Motor neuron (in vitro differentiated cells): Measurements from ENCODE around the gene GTF2A1. TPM values are rescaled to one million over a fixed set of nuclear protein-coding genes. Genes with fewer than 3 reads are reported as not detected.

Experiments used
- ATAC-seq, 8 experiments: fragments of 200-7000 bp; cut with Tn5 transposase; replicated peaks in 6 of 8; 2 replicates each; pipeline ENCODE4 v1.8.0; 2021; ENCODE audit warnings: mild to moderate bottlenecking in 8 of 8, moderate library complexity in 8 of 8
- H3K27ac ChIP-seq, 2 donors: fragments of 250-450 bp; sonication (Bioruptor Pico); 2 replicates each; pipeline ENCODE4 v1.9.0; 2021; ENCODE audit warnings: antibody characterized with exemption in 2 of 2, mild to moderate bottlenecking in 2 of 2, moderate library complexity in 1 of 2
- H3K4me1 ChIP-seq, 2 donors: fragments of 250-450 bp; sonication (Bioruptor Pico); replicated peaks in 1 of 2; 2 replicates each; pipeline ENCODE4 v1.6.1; 2021; ENCODE audit warnings: antibody characterized with exemption in 2 of 2, mild to moderate bottlenecking in 2 of 2, moderate library complexity in 1 of 2
- H3K4me3 ChIP-seq, 5 donors: fragments of 250-450 bp; sonication (Bioruptor Pico); 2 replicates each; pipeline ENCODE4 v1.9.0; 2021; ENCODE audit warnings: antibody characterized with exemption in 5 of 5, mild to moderate bottlenecking in 5 of 5, moderate library complexity in 4 of 5
- WGBS, 10 experiments: fragments of 450-650 bp; shearing (Covaris generic); methylation state at CpG; one replicate each; pipeline ENCODE4 v1.0.0; 2022; 5-methylcytosine and 5-hydroxymethylcytosine counted together
- in situ Hi-C, 9 experiments: fragments of 400-800 bp; cut with MboI; loops; one replicate each; pipeline ENCODE4 v1.15.0; 2021; ENCODE audit warnings: low sequenced_read_pairs in 9 of 9, low pct_unique_long_range_greater_than_20kb in 2 of 9; ENCODE audit not compliant: unreplicated experiment in 9 of 9
- total RNA-seq, 8 experiments: library from RNA; unstranded; fragments of 300-600 nt; gene quantifications; 2 replicates each; pipeline versions ENCODE4 v1.2.3 to v1.2.4, GENCODE V29; 2022

GTF2A1 gene
- total RNA-seq, 8 experiments from 2014 or later = 18.3 to 40.9 (median 31.5) TPM

- in situ Hi-C loops = no loop called here
- Histone ChIP-seq H3K27ac (no peak overlapping the region), H3K4me1 (no peaks in the 10 kb centered on the region), H3K4me3 (no peak overlapping the region)
- ATAC-seq = no peak
- 89 to 100% (median 100%) methylated on average over 1 to 2 of the region's 2 CpGs; no CpG with 5 or more reads in 2 of the 10 experiments for WGBS, 10 experiments
Observed at GRCh38 chr14:81198651-81199050, 22.1 kb downstream of the GTF2A1 start.

- in situ Hi-C loops = no loop called here
- no peak overlapping the region for H3K27ac ChIP-seq
- ATAC-seq = no peak
- 80 to 100% (median 83%) methylated on average over 1 to 3 of the region's 3 CpGs; no CpG with 5 or more reads in 4 of the 10 experiments for WGBS, 10 experiments
- no peak overlapping the region for H3K4me3 ChIP-seq
- no peaks in the 10 kb centered on the region for H3K4me1 ChIP-seq
Observed at GRCh38 chr14:81193924-81194633, 26.7 kb downstream of the GTF2A1 start.

GRCh38 chr14:81192594-81192993 is 28.2 kb downstream of the GTF2A1 start:
- in situ Hi-C loops = no loop called here
- 93 to 100% (median 100%) methylated on average over 1 to 2 of the region's 2 CpGs; no CpG with 5 or more reads in 3 of the 10 experiments for WGBS, 10 experiments
- Histone ChIP-seq H3K4me1 (no peaks in the 10 kb centered on the region), H3K4me3 (no peak overlapping the region), H3K27ac (no peak overlapping the region)
- no peak for ATAC-seq

GRCh38 chr14:81187832-81188522 is 32.8 kb downstream of the GTF2A1 start:
- H3K4me3 ChIP-seq = no peak overlapping the region
- no peak overlapping the region for H3K27ac ChIP-seq
- in situ Hi-C loops = no loop called here
- 76 to 100% (median 90%) methylated on average over 1 to 4 of the region's 5 CpGs; no CpG with 5 or more reads in 1 of the 10 experiments for WGBS, 10 experiments
- no peak for ATAC-seq
- no peaks in the 10 kb centered on the region for H3K4me1 ChIP-seq

GRCh38 chr14:81179631-81180030 is 41.1 kb downstream of the GTF2A1 start:
- ATAC-seq = no peak
- Histone ChIP-seq H3K4me1 (no peaks in the 10 kb centered on the region), H3K4me3 (no peak overlapping the region), H3K27ac (no peak overlapping the region)
- 40 to 100% (median 97%) methylated on average over 1 to 2 of the region's 2 CpGs for WGBS, 10 experiments
- in situ Hi-C loops = loop anchor here in 1 of 9 experiments (10.0 kb wide), 1 partner anchor 235 kb away; the partner anchor contains the start of gene CEP128

GRCh38 chr14:81178063-81178462 is 42.7 kb downstream of the GTF2A1 start:
- Histone ChIP-seq H3K4me1 (no peaks in the 10 kb centered on the region), H3K27ac (no peak overlapping the region), H3K4me3 (no peak overlapping the region)
- in situ Hi-C loops = loop anchor here in 1 of 9 experiments (10.0 kb wide), 1 partner anchor 233 kb away; the partner anchor contains the start of gene CEP128
- no peak for ATAC-seq

GRCh38 chr14:81177225-81177624 is 43.5 kb downstream of the GTF2A1 start:
- H3K4me3 ChIP-seq = no peak overlapping the region
- 78 to 100% (median 85%) methylated on average over 1 of the region's 1 CpG; no CpG with 5 or more reads in 2 of the 10 experiments for WGBS, 10 experiments
- H3K4me1 ChIP-seq = no peaks in the 10 kb centered on the region
- ATAC-seq = no peak
- in situ Hi-C loops = loop anchor here in 1 of 9 experiments (10.0 kb wide), 1 partner anchor 232 kb away; the partner anchor contains the start of gene CEP128
- no peak overlapping the region for H3K27ac ChIP-seq

- no peak overlapping the region for H3K27ac ChIP-seq
- no peak overlapping the region for H3K4me3 ChIP-seq
- no peak for ATAC-seq
- in situ Hi-C loops = loop anchor here in 1 of 9 experiments (10.0 kb wide), 1 partner anchor 231 kb away; the partner anchor contains the start of gene CEP128
- H3K4me1 ChIP-seq = no peaks in the 10 kb centered on the region
- 75 to 100% (median 94%) methylated on average over 1 to 3 of the region's 3 CpGs for WGBS, 10 experiments
Observed at GRCh38 chr14:81176241-81176640, 44.5 kb downstream of the GTF2A1 start.

GRCh38 chr14:81172881-81173280 is 47.9 kb downstream of the GTF2A1 start:
- in situ Hi-C loops = loop anchor here in 4 of 9 experiments (10.0 to 25.0 kb wide), 3 partner anchors 161 to 228 kb away; partner anchors contain the start of gene CEP128 (in 1 of the 4)
- H3K4me1 ChIP-seq = peaks cover 0 to 6% of the 10 kb centered on the region in 2 donors
- 68 to 100% (median 96%) methylated on average over 1 to 3 of the region's 3 CpGs for WGBS, 10 experiments
- no peak for ATAC-seq
- no peak overlapping the region for H3K27ac ChIP-seq
- H3K4me3 ChIP-seq = no peak overlapping the region

GRCh38 chr14:81172353-81172752 is 48.4 kb downstream of the GTF2A1 start:
- Histone ChIP-seq H3K4me1 (peaks cover 0 to 6% of the 10 kb centered on the region in 2 donors), H3K4me3 (no peak overlapping the region), H3K27ac (no peak overlapping the region)
- in situ Hi-C loops = loop anchor here in 4 of 9 experiments (10.0 to 25.0 kb wide), 3 partner anchors 160 to 228 kb away; partner anchors contain the start of gene CEP128 (in 1 of the 4)
- no peak for ATAC-seq
- 52 to 100% (median 86%) methylated on average over 2 of the region's 2 CpGs; no CpG with 5 or more reads in 3 of the 10 experiments for WGBS, 10 experiments

- Histone ChIP-seq H3K4me3 (peak overlapping the region in 3 of 5 donors; percentile 44 to 58 (median 54)), H3K27ac (peak overlapping the region in 1 of 2 donors; percentile 88), H3K4me1 (peaks cover 0 to 6% of the 10 kb centered on the region in 2 donors)
- WGBS, 10 experiments = 0 to 53% (median 20%) methylated on average over 1 to 3 of the region's 3 CpGs
- in situ Hi-C loops = loop anchor here in 4 of 9 experiments (10.0 to 25.0 kb wide), 3 partner anchors 159 to 226 kb away; partner anchors contain the start of gene CEP128 (in 1 of the 4)
- no peak for ATAC-seq
Observed at GRCh38 chr14:81170829-81171195, 49.9 kb downstream of the GTF2A1 start.

GRCh38 chr14:81170104-81170828 is 50.5 kb downstream of the GTF2A1 start:
- Histone ChIP-seq H3K27ac (peak overlapping the region; percentile 77 to 88), H3K4me1 (peaks cover 0 to 6% of the 10 kb centered on the region in 2 donors), H3K4me3 (peak overlapping the region; percentile 33 to 58 (median 44))
- peak; percentile 98 to 99 (median 99) for ATAC-seq
- whole genome bisulfite sequencing, 10 experiments = 0 to 35% (median 3%) methylated on average over 1 to 17 of the region's 28 CpGs; no CpG with 5 or more reads in 1 of the 10 experiments
- in situ Hi-C loops = loop anchor here in 4 of 9 experiments (10.0 to 25.0 kb wide), 3 partner anchors 158 to 225 kb away; partner anchors contain the start of gene CEP128 (in 1 of the 4)
